Neural cell (in vitro differentiated cells): Measurements from ENCODE around the gene RHOF. TPM values are rescaled to one million over a fixed set of nuclear protein-coding genes. Genes with fewer than 3 reads are reported as not detected.

Source experiments
- H2AFZ ChIP-seq: fragments of 200-600, 300-800 bp; sonication (generic), shearing (Covaris generic); 2 replicates; pipeline ENCODE4 v1.6.0; 2014; ENCODE audit warnings: low read depth, mild to moderate bottlenecking, antibody characterized with exemption, low read length, moderate library complexity
- H3F3A ChIP-seq: fragments of 200-600 bp; shearing (Covaris generic); 2 replicates; pipeline ENCODE4 v1.6.1; 2016; ENCODE audit warnings: mild to moderate bottlenecking, moderate library complexity, mixed read lengths, antibody characterized with exemption, low read length; ENCODE audit not compliant: insufficient read depth, poor library complexity, severe bottlenecking
- H3K27ac ChIP-seq: fragments of 200-600, 300-800 bp; sonication (generic), shearing (Covaris generic); 2 replicates; pipeline ENCODE4 v1.5.1; 2014; ENCODE audit warnings: mild to moderate bottlenecking, low read length, moderate library complexity
- H3K27me3 ChIP-seq: fragments of 300-800, 200-600 bp; sonication (generic), shearing (Covaris generic); 2 replicates; pipeline ENCODE4 v1.6.0; 2014; ENCODE audit warnings: mild to moderate bottlenecking, low read depth, low read length, moderate library complexity; ENCODE audit not compliant: insufficient read depth
- H3K36me3 ChIP-seq: fragments of 300-800, 200-600 bp; sonication (generic), shearing (Covaris generic); 2 replicates; pipeline ENCODE4 v1.5.1; 2014; ENCODE audit warnings: mild to moderate bottlenecking, antibody characterized with exemption, low read length, moderate library complexity; ENCODE audit not compliant: insufficient read depth
- H3K4me2 ChIP-seq: fragments of 300-800, 200-600 bp; sonication (generic), shearing (Covaris generic); 2 replicates; pipeline ENCODE4 v1.6.0; 2014; ENCODE audit warnings: mild to moderate bottlenecking, low read length
- H3K4me3 ChIP-seq: fragments of 300-800, 200-600 bp; sonication (generic), shearing (Covaris generic); 2 replicates; pipeline ENCODE4 v1.5.1; 2014; ENCODE audit warnings: mild to moderate bottlenecking, low read length, moderate library complexity
- H3K79me2 ChIP-seq: fragments of 200-600 bp; shearing (Covaris generic); replicated peaks from 2 replicates; pipeline ENCODE4 v1.6.0; 2014; ENCODE audit warnings: mild to moderate bottlenecking, low read length, moderate library complexity; ENCODE audit not compliant: insufficient read depth
- H3K9ac ChIP-seq: fragments of 300-800, 200-600 bp; sonication (generic), shearing (Covaris generic); 2 replicates; pipeline ENCODE4 v1.6.1; 2016; ENCODE audit warnings: mild to moderate bottlenecking, low read length, mixed read lengths
- H3K9me2 ChIP-seq: fragments of 200-600 bp; shearing (Covaris generic); 2 replicates; pipeline ENCODE4 v1.6.1; 2016; ENCODE audit warnings: mild to moderate bottlenecking, low read length, mixed read lengths; ENCODE audit not compliant: insufficient read depth
- H3K9me3 ChIP-seq: fragments of 200-600, 300-800 bp; sonication (generic), shearing (Covaris generic); 2 replicates; pipeline ENCODE4 v1.6.1; 2016; ENCODE audit warnings: mild to moderate bottlenecking, mixed run types, low read length, moderate library complexity, mixed read lengths
- H4K20me1 ChIP-seq: fragments of 200-600 bp; shearing (Covaris generic); 2 replicates; pipeline ENCODE4 v1.6.1; 2016; ENCODE audit warnings: mild to moderate bottlenecking, mixed run types; ENCODE audit not compliant: insufficient read depth
- CTCF ChIP-seq: fragments of 450-650 bp; IDR thresholded peaks from 2 replicates; pipeline ENCODE4 v1.5.1; 2014; ENCODE audit warnings: antibody characterized with exemption, mild to moderate bottlenecking, moderate library complexity; ENCODE audit not compliant: poor library complexity, severe bottlenecking
- EP300 ChIP-seq: fragments of 450-650 bp; conservative IDR thresholded peaks from 2 replicates; pipeline ENCODE4 v1.6.1; 2014; ENCODE audit warnings: antibody characterized with exemption, mild to moderate bottlenecking, moderate library complexity; ENCODE audit not compliant: poor library complexity, severe bottlenecking
- EZH2 ChIP-seq: fragments of 200-600, 300-800 bp; shearing (Covaris generic), sonication (generic); IDR thresholded peaks from 2 replicates; pipeline ENCODE4 v1.6.1; 2014; ENCODE audit warnings: antibody characterized with exemption, low read length, borderline replicate concordance, mild to moderate bottlenecking; ENCODE audit not compliant: insufficient read depth, poor library complexity, severe bottlenecking
- MXI1 ChIP-seq: fragments of 450-650 bp; conservative IDR thresholded peaks from 2 replicates; pipeline ENCODE4 v1.6.1; 2014; ENCODE audit warnings: antibody characterized with exemption, mild to moderate bottlenecking; ENCODE audit not compliant: poor library complexity, severe bottlenecking
- POLR2AphosphoS5 ChIP-seq: IDR thresholded peaks from 2 replicates; pipeline ENCODE4 v1.6.1; 2012
- RAD21 ChIP-seq: fragments of 450-650 bp; conservative IDR thresholded peaks from 2 replicates; pipeline ENCODE4 v1.6.1; 2014; ENCODE audit warnings: antibody characterized with exemption, mild to moderate bottlenecking, moderate library complexity
- REST ChIP-seq: IDR thresholded peaks from 2 replicates; pipeline ENCODE4 v1.6.1; 2012; ENCODE audit warnings: borderline replicate concordance
- SMC3 ChIP-seq: fragments of 450-650 bp; conservative IDR thresholded peaks from 2 replicates; pipeline ENCODE4 v1.6.1; 2014; ENCODE audit warnings: antibody characterized with exemption, mild to moderate bottlenecking, moderate library complexity; ENCODE audit not compliant: poor library complexity
- TAF1 ChIP-seq: IDR thresholded peaks from 2 replicates; pipeline ENCODE4 v1.6.1; 2012; ENCODE audit warnings: low read depth
- polyA plus RNA-seq: library from polyadenylated mRNA; depleted of rRNA; stranded (reverse); fragments of >200 nt; gene quantifications from 2 replicates; pipeline ENCODE4 v1.2.3, GENCODE V29; 2014

The RHOF gene
- polyA plus RNA-seq, 1 donor from 2014 or later: 14.7 TPM

- Histone ChIP-seq H3F3A (no peaks in the 10 kb centered on the region), H3K9me2 (no peaks in the 10 kb centered on the region), H3K9me3 (no peaks in the 10 kb centered on the region)
These were observed 44.2 kb upstream of the RHOF start for GRCh38 chr12:121837680-121838079.

GRCh38 chr12:121831571-121832245 is 38.2 kb upstream of the RHOF start:
- H4K20me1 ChIP-seq: no peaks in the 10 kb centered on the region
- no peak overlapping the region for H2AFZ ChIP-seq
- H3K4me2 ChIP-seq: no peak overlapping the region
- H3K9me2 ChIP-seq: no peaks in the 10 kb centered on the region
- no peaks in the 10 kb centered on the region for H3K9me3 ChIP-seq
- no peak overlapping the region for H3K4me3 ChIP-seq
- H3K27ac ChIP-seq: no peak overlapping the region
- no peak overlapping the region for H3K9ac ChIP-seq
- H3K27me3 ChIP-seq: no peaks in the 10 kb centered on the region
- no peaks in the 10 kb centered on the region for H3K36me3 ChIP-seq
- H3F3A ChIP-seq: no peaks in the 10 kb centered on the region
- no peaks in the 10 kb centered on the region for H3K79me2 ChIP-seq
- TF ChIP-seq EZH2 (no peak), EP300 (no peak), RAD21 (no peak), CTCF (no peak), MXI1 (no peak), SMC3 (no peak), TAF1 (no peak), POLR2AphosphoS5 (no peak)

More at GRCh38 chr12:121837680-121838079, 44.2 kb upstream of the RHOF start:
- Histone ChIP-seq H3K36me3 (no peaks in the 10 kb centered on the region), H3K4me3 (no peak overlapping the region), H3K79me2 (no peaks in the 10 kb centered on the region), H3K27me3 (no peaks in the 10 kb centered on the region), H3K9ac (no peak overlapping the region), H3K4me2 (no peak overlapping the region), H2AFZ (no peak overlapping the region), H4K20me1 (no peaks in the 10 kb centered on the region), H3K27ac (no peak overlapping the region)
- TF ChIP-seq REST: no peak
- no peak for TF ChIP-seq POLR2AphosphoS5
- TF ChIP-seq EP300: no peak
- TF ChIP-seq CTCF: no peak
- TF ChIP-seq MXI1: no peak
- TF ChIP-seq SMC3: no peak
